ENCODE data around the gene DNPEP.

The DNPEP gene

GRCh38 chr2:219392754-219393153 lies 5.0 kb upstream of the DNPEP start:
- DNase-seq (ENCODE audit: low read depth): no peak
- TF ChIP-seq, protein P1, sequence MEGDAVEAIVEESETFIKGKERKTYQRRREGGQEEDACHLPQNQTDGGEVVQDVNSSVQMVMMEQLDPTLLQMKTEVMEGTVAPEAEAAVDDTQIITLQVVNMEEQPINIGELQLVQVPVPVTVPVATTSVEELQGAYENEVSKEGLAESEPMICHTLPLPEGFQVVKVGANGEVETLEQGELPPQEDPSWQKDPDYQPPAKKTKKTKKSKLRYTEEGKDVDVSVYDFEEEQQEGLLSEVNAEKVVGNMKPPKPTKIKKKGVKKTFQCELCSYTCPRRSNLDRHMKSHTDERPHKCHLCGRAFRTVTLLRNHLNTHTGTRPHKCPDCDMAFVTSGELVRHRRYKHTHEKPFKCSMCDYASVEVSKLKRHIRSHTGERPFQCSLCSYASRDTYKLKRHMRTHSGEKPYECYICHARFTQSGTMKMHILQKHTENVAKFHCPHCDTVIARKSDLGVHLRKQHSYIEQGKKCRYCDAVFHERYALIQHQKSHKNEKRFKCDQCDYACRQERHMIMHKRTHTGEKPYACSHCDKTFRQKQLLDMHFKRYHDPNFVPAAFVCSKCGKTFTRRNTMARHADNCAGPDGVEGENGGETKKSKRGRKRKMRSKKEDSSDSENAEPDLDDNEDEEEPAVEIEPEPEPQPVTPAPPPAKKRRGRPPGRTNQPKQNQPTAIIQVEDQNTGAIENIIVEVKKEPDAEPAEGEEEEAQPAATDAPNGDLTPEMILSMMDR (conservative IDR thresholded peaks at IDR 0.05; ENCODE audit: low read depth, low read length): no peak
- H3K4me3 ChIP-seq (ENCODE audit: low read depth, low read length): no peak overlapping the region

GRCh38 chr2:219388907-219389156 lies 1.1 kb upstream of the DNPEP start:
- TF ChIP-seq, protein P1 (conservative IDR thresholded peaks at IDR 0.05; ENCODE audit: low read depth, low read length): no peak
- peak overlapping the region; percentile 53 for H3K4me3 ChIP-seq (ENCODE audit: low read depth, low read length)
- no peak for DNase-seq (ENCODE audit: low read depth)

DNA sequence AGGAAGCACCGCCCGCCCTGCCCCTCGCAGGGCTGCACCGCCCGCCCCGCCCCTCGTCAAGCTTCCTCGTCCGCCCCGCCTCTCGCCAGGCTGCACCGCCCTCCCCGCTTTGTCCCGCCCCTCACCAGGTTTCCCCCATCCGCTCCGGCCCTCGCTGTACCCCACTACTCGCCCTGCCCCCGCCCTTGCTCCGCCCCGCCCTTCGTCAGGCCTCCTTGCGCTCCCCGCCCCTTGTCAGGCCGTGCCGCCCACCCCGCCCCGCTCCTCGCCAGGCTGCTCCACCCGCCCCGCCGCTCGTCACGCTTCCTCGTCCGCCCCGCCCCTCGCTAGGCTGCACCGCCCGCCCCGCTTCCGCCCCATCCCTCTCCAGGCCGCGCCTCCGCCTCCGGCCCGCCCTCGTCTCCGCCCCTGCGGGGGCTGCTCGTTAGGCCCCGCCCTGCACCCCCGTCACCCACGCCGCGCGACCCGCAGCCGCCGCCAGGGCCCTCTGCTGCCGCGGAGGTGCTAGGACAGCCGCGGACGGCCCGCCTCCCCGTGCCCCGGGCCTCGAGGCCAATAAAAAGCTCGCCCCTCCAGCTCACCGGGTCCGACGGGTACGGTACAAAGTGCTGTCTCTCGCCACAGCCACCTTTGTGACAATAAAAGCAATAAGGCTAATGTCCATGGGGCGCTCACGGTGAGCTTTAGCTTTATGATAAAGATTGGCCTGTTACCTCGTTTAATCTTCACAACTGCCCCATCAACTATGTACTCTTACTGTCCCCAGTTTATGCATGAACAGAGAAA lies 602 bp upstream of the DNPEP start:
- peak overlapping the region; percentile 53 for H3K4me3 ChIP-seq (ENCODE audit: low read depth, low read length)
- peak; percentile 98 for DNase-seq (ENCODE audit: low read depth)
- TF ChIP-seq, protein P1 (conservative IDR thresholded peaks at IDR 0.05; ENCODE audit: low read depth, low read length): peak; percentile 40

GRCh38 chr2:219386532-219387280 lies 1.0 kb downstream of the DNPEP start:
- peak overlapping the region; percentile 83 for H3K4me3 ChIP-seq (ENCODE audit: low read depth, low read length)
- peak; percentile 9 for DNase-seq (ENCODE audit: low read depth)
- TF ChIP-seq, protein P1 (conservative IDR thresholded peaks at IDR 0.05; ENCODE audit: low read depth, low read length): no peak

GRCh38 chr2:219385958-219386520 lies 1.7 kb downstream of the DNPEP start:
- H3K4me3 ChIP-seq (ENCODE audit: low read depth, low read length): no peak overlapping the region
- no peak for DNase-seq (ENCODE audit: low read depth)

DNA sequence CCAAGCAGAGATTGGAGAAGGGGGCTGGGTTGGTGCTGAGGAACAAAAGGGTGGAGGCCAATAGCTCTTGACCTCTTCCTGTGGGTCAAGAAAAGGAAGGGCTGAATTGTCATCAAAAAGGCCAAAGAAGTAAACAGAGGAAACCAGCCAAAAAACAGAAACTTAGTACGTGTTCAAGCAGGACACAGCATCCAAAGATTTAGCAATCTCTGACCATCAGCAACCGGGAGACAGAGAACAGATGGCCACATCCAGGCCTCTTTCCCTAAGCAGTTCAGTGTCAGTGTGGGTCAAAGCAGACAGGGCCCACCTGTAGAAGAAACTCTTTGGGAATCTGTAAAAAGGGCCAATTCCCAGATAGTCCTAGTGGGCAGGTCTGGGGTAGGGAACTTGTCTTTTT lies 2.9 kb downstream of the DNPEP start:
- DNase-seq (ENCODE audit: low read depth): no peak
- no peak overlapping the region for H3K4me3 ChIP-seq (ENCODE audit: low read depth, low read length)
- TF ChIP-seq, protein P1 (conservative IDR thresholded peaks at IDR 0.05; ENCODE audit: low read depth, low read length): no peak

More at GRCh38 chr2:219385958-219386520, 1.7 kb downstream of the DNPEP start:
- TF ChIP-seq, protein P1 (conservative IDR thresholded peaks at IDR 0.05; ENCODE audit: low read depth, low read length): no peak

Data from choroid plexus epithelial cell (primary cell).